Measurements from ENCODE around the gene AMIGO3. TPM values are rescaled to one million over a fixed set of nuclear protein-coding genes. Genes with fewer than 3 reads are reported as not detected.

AMIGO3 gene, protein sequence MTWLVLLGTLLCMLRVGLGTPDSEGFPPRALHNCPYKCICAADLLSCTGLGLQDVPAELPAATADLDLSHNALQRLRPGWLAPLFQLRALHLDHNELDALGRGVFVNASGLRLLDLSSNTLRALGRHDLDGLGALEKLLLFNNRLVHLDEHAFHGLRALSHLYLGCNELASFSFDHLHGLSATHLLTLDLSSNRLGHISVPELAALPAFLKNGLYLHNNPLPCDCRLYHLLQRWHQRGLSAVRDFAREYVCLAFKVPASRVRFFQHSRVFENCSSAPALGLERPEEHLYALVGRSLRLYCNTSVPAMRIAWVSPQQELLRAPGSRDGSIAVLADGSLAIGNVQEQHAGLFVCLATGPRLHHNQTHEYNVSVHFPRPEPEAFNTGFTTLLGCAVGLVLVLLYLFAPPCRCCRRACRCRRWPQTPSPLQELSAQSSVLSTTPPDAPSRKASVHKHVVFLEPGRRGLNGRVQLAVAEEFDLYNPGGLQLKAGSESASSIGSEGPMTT
- 1.1 TPM in 1 of 2 replicates, not detected in the other for total RNA-seq

DNA sequence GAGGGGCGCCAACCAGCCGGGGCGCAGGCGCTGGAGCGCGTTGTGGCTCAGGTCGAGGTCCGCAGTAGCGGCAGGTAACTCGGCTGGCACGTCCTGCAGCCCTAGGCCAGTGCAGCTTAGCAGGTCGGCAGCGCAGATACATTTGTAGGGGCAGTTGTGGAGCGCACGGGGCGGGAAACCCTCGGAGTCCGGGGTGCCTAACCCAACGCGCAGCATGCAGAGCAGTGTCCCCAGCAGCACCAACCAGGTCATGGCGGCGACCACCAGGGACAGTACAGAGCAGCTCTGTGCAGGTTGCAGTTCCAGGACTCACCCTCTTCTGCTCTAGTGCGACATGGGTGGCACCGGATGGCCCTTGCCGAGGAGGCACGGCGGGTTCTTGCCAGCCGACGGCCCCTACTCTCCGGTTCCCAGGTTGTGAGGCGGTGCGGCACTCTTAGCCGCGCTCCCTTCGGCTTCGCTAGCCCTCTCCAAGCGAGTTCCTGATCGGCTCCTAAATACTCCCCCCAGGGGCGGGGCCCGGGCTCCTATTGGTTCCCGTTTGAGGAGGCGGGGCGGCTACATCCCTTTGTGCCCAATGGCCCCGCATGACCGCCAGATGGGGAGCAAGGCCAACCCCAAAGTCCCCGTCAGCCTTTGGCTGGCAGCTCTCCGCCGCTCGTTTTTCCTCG, at the start of gene AMIGO3:
AMIGO3 (minus strand) TSS at position 471 of the 671 bp plus-strand sequence; CDS start at position 252, 219 bp downstream.

DNA sequence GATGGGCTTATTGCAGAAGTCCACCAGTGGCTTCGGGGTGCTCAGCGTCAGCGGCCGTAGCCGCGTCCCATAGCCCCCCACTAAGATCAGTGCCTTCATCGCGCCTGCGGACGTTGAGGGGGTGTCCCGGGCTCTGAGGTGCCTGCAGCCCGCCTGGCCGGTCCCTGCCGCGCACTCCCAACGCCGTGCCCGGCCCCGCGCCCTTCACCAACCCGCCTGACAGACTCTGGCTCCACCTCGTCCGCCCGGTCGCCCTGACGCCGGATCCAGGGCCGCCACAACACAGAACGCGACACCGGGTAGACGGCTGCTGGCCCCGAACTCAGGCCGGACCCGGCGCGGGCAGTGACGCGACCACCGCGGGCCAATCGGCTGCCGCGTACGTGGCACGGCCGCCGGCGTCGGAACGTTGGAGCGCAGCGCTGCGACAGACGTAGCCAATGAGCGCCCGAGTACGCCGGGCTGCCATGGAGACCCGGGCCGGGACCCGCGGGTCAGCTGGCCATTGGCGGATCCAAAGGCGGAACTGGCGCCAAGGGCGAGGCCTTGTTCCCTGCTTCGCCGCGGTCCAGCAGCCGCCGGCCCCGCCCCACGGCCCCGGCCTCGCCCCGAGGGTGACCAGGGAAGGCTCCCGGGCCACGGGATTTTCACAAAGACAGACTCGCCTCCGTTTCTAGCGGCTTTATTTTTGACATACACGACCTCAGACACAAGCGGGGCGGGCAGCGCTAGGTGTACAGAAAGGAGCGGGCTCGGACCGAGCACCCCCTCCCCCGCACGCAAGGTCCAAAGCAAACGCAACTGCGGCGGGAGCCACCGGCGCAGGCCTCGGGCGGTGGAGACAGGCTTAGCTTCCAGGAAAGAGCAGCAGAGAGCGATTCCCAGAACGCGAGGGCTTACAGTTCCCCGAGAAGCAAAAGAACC, 4.4 kb upstream of the AMIGO3 start, which contains the start of gene GMPPB:
GMPPB (minus strand) TSS at position 324 of the 924 bp plus-strand sequence; CDS start at position 99, 225 bp downstream.

DNA sequence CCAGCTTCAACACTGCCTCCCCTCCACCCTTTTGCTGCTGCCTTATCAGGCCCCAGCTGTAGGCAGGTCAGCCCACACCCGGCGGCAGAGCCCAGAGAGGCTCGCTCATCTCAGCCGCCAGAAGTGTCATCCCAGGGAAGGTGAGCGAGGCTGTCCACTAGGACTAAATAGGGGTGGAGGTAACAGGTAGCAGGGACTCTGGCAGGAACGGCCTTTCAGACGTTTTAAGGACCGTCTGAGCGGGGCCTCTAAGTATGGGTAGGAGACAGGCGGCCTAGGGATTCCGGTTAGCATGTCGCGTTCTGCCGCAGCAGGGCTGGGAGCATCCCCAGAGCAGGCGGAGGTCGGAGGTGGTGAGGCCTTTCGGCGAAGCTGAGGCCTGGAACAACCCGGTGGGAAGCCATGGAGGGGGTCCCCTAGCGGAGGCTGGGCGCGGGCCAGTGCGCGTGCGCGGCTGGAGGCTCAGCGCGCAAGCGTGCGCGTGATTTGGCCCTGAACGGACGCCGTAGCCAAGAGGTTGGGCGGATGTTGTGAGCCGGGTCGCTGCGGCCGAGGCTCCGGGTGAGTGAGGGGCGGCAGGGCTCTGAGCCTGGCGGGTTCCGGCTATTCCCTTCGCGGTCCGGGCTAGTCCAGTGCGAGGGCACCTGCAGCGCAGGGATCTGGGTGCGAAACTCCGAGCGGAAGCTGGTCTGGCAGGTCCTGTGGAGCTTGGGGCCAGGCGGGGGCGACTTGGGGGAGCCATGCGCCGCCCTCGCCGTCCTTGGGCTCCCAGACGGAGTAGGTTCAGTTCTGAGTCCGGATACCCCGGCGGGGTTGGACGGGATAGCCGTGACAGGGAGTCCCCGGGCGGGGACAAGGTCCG, 30.2 kb downstream of the AMIGO3 start, which contains the start of the genes MST1 and RNF123:
MST1 (minus strand) TSS at position 429 of the 862 bp plus-strand sequence. CDS start 783 bp downstream, outside the sequence.
RNF123 (plus strand) TSS at position 512 of the 862 bp plus-strand sequence. CDS start 1,609 bp downstream, outside the sequence.

DNA sequence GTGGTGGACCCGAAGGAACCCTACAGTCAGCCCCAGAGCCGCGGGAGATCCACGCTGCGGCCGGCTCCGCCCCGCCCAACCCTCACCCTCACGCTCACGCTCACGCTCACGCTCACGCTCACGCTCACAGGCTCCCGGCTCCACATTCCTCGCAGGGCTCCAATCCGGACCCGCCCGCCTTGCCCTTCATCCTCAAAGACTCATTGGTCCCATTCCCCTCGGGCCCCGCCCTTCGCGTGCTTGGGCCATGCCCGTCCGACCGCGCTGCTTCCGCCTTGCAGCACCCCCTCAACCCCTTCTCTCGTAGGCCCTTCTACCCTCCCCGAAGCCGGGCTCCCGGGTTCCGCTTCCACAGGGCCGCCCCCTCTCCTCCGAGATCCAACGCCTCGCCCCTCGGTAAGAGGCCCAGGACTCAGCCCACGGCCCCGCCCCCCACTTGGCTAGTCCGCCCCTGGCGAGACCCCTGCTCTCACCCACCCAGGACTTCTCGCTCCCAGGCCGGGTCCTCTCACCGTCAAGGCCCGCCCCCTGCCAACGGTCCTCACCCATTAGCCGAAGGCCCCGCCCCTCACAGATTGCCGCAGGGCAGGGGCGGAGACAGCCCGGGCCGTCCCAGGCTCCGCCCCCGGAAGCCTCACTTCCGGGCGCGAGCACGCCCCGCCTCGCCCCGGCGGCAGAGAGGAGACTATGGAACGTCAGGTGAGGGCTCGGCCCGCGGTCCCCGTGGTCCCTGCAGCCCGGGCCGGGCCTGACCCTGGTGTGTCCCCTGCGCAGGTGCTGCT, 45.6 kb downstream of the AMIGO3 start, which contains the start of gene APEH:
APEH (plus strand) TSS at position 637 of the 782 bp plus-strand sequence; CDS start at position 688, 51 bp downstream.

Other genes with a start within 250 kb of the AMIGO3 start
- gene DAG1, start 249.4 kb downstream of the AMIGO3 start, total RNA-seq: 40.0 and 49.7 TPM in 2 replicates
- gene BSN, start 165.2 kb downstream of the AMIGO3 start, total RNA-seq: under 0.01 and 0.12 TPM in 2 replicates
- gene APEH, start 45.3 kb downstream of the AMIGO3 start, total RNA-seq: 173 TPM in 2 replicates
- 5.4 and 6.2 TPM in 2 replicates for gene MST1, start 30.2 kb downstream of the AMIGO3 start, total RNA-seq
- gene RNF123, start 30.1 kb downstream of the AMIGO3 start, total RNA-seq: 24.1 and 33.9 TPM in 2 replicates
- gene GMPPB, start 4.3 kb upstream of the AMIGO3 start, total RNA-seq: 59.5 and 68.9 TPM in 2 replicates
- 30.5 and 31.8 TPM in 2 replicates for gene IP6K1, start 66.9 kb upstream of the AMIGO3 start, total RNA-seq
- gene CDHR4, start 80.2 kb upstream of the AMIGO3 start, total RNA-seq: 0.12 TPM in 1 of 2 replicates, not detected in the other
- 3.7 and 5.4 TPM in 2 replicates for gene INKA1, start 83.6 kb upstream of the AMIGO3 start, total RNA-seq
- 32.4 and 52.2 TPM in 2 replicates for gene UBA7, start 94.3 kb upstream of the AMIGO3 start, total RNA-seq
- gene TRAIP, start 136.9 kb upstream of the AMIGO3 start, total RNA-seq: 3.1 and 10.5 TPM in 2 replicates
- gene CAMKV, start 150.2 kb upstream of the AMIGO3 start, total RNA-seq: not detected in 2 replicates
- gene MST1R, start 184.2 kb upstream of the AMIGO3 start, total RNA-seq: 0.25 and 0.33 TPM in 2 replicates
- 14.1 and 14.3 TPM in 2 replicates for gene MON1A, start 210.1 kb upstream of the AMIGO3 start, total RNA-seq
- gene RBM6, start 220.5 kb upstream of the AMIGO3 start, total RNA-seq: 60.4 and 62.8 TPM in 2 replicates